GM18907 (cell line): ENCODE data around the gene AGR2.
"Not testable (repeated sequence)": the region's sequence is repeated elsewhere in the genome, so short reads cannot be mapped to it uniquely, and the experiment has no call there.

Experiments used
- ATAC-seq: cut with Tn5 transposase; IDR thresholded peaks from one replicate; pipeline ENCODE4 v1.9.1; 2021; ENCODE audit warnings: mild to moderate bottlenecking, moderate library complexity; ENCODE audit not compliant: unreplicated experiment

Gene AGR2

DNA sequence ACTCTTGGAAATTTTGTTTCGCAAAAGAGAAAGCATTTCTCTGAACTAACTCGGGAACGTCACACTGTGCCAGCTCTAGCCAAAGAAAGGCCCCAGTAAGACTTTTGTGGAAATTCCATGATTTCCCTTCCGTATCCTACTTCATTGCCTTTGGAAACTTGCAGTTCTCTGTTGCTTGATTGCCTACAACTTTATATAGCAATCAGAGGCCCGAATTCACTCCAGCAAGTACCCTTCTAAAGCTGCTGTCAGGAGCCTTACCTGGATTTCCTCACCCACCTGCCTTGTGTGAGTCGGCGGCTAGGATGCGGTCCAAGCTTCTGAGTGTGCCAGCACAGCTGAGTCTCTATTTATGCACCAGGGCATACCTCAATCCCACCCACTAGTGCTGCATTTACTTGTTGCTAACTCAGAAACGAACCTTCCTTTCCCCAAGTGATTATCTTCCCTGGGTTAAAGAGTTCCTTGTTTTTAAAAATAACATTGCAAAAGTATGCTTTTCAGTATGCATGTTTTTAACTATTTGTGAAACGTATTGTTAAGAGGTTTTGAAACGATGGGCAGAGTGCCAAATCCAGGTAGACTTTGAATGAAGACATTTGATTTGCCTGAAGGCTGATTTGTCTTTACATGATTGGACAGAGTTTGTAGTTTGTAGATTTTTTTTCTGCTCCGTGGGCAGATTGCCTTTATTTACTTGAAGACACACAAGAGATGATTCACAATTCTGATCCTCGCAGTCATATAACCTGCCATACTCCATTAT lies at the start of gene AGR2:
TSS of gene AGR2 (minus strand) at position 326 of the 766 bp plus-strand sequence. CDS start 3,203 bp downstream, outside the sequence.
- ATAC-seq, result no peak

DNA sequence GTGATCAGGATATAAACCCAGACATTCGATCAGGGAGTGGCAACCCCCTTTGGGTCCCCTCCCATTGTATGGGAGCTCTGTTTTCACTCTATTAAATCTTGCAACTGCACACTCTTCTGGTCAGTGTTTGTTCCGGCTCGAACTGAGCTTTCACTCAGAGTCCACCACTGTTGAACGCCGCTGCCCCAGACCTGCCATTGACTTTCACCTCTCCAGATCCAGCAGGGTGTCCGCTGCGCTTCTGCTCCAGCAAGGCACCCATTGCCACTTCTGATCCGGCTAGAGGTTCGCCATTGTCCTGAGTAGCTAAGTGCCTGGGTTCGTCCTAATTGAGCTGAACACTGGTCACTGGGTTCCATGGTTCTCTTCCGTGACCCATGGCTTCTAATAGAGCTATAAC lies 48.4 kb upstream of the AGR2 start:
- ATAC-seq, result not testable (repeated sequence)

DNA sequence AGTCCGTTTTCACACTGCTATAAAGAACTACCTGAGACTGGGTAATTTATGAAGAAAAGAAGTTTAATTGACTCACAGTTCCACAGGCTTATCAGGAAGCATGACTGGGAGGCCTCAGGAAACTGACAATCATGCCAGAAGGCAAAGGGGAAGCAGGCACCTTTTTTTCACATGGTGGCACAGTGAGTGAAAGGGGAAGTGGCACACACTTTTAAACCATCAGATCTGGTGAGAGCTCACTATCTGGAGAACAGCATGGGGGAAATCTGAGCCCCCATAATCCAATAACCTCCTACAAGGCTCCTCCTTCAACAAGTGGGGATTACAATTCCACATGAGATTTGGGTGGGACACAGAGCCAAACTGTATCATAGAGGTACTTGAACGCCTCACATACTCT lies 47.0 kb upstream of the AGR2 start:
- ATAC-seq, result no peak

DNA sequence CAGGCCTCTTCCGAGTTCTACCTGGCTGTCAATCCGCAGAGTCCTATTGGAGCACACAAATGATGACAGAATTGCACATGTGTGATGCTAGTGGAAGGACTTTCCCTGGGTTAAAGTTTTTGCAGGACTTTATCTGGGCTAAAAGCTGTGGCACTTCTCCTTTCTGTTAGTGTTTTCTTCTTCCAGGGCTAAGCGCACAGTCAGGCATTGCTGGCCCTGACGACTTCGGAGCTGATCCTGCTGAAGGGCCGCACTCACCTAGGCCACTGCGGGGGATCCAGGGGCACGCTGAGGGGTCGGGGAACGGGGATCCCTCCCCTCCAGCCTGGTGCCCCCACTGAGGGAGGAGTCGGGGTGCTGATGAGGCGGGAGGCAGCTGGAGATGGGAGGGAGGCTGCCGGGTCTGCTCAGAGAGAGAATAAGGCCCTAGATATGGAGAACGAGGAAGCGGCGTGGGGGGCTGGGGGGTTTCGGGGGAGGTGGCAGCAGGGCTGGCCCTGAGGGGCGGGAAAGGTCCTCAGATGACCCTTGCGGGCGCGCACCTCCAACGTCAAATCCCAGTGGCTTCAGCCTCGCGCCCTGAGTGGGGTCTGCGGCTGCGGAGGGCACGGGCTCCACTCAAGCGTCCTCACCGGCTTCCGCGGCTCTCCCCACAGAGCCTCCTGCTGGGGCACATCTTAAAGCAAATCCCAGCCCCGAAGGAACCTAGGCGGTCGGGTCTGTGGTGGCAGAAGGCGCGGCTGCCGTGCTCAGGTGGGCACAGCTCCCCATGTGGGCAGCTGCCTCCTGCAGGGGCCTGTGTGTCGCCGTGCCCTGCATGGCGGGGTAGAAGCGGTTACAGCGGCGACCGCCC lies 46.0 kb upstream of the AGR2 start:
- no peak for ATAC-seq

DNA sequence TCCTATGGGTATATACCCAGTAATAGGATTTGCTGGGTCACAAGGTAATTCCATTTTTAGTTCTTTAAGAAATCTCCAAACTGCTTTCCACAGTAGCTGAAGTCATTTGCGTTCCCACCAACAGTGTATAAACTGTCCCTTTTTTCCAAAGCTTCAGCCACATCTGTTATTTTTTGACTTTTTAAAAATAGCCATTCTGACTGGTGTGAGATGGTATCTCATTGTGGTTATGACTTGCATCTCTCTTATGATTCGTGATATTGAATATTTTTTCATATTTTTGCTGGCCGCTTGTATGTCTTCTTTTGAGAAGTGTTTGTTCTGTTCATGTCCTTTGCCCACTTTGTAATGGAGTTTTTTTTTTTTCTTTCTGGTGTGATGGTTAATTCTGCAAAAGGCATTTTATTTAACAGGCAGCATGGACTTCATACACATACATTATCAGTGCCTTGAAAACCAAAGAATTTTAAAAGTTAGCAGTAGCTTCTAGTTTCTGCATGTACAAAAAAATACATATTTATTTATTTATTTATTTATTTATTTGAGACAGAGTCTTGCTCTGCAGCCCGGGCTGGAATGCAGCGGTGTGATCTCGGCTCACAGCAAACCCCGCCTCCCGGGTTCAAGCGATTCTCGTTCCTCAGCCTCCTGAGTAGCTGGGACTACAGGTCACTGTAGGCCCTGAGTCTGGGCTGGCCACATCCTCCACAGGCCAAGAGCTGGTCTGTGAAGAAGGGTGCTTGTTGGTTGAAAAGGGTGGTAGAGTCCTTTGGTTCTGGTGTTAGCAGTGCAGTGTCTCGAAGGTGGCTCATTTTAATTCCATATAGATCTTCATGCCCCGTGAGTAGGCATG lies 44.7 kb upstream of the AGR2 start:
- ATAC-seq, result no peak

DNA sequence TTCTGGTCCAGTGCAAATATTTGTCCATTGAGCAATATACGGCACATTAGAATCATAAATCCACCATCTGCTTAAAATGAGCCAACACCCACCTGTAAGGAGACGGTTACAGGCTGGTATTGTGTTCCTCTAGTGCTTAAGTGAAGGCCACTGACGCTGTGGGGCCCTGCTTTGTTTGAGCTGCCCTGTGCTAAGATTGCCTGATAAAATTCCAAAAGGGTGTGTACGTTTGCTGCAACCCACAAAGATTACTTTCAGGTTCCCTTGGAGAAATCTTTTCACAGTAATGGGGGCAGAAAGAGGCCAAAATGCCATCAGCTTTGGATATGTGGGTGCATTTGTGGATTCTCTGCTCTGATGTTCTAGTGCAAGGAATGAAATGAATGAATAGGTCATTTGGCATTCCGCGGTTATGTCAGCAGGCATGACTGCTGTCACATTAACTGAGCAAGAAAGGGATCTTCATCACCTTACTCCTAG lies 42.6 kb upstream of the AGR2 start:
- ATAC-seq, result no peak

DNA sequence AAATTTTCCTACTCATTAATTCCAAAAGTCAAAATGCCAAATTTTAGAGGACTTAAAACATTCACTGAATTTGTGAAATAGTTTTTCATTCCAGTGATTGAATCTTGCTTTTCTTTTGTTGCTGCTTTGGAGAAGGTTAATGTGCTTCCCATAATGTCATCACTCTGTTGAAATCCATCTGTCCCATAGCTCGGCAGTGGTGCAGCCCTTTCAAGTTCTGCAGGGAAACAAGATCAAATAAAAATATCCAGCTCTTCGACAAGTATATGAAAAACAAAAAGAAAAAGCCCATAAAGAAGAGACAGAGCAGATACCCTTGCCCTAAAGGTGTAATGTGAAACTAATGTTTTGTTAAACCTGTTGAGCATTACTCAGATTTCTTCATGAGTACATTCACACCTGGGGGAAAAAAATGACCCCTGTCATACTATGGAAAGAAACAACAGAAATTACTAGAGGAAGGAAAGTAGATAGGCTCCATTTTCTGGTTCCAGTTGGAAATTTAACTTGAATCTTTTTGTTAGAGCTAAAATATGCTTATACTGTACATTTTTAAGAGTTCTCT lies 41.9 kb upstream of the AGR2 start:
- ATAC-seq, result no peak

DNA sequence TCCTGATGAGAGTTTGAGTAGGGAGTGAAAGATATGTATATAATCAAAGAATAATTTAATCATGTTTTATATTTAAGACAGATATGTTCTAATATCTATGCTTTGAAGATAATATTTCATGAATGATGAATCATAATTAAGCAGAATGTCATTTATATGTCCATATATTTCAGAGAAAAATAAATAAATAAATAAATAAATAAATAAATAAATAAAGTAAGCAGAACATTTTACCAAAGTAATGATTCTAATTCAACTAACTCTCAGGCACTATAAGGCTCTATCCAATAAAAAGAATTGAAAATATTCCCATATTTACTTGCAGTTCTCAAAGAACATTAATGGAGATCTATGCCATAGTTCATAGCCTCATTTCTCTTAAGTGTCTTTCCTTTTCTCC lies 40.9 kb upstream of the AGR2 start:
- no peak for ATAC-seq

DNA sequence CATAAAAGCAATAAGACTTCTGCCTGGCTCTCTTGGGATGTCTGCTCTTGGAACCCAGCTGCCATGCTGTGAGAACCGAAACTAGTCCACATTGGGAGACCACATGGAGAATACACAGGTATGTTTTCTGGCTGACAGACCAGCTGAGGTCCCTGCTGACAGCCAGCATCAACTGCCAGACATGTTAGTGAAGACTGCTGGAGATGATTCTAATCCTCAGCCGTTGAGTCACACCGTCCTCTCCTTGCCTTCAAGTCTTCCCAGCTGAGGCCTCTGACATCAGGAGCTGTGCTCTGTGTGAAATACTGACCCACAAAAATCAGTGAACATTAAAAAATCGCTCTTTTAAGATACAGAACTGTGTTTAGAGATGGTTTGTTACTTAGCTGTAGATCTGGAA lies 36.9 kb upstream of the AGR2 start:
- ATAC-seq, result no peak

DNA sequence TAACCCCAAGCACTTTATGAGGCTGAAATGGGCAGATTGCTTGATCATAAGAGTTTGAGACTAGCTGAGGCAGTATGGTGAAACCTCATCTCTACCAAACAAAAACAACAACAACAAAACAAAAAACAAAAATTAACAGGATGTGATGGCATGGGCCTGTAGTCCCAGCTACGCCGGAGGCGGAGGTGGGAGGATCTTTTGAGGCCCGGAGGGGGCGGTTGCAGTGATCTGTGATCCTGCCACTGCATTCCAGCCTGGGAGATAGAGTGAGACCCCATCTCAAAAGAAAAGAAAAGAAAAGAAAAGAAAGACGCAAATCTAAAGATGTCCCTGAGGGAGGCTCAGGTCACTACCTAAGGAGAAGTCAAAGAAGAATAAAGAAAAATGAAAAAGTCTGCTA lies 35.3 kb upstream of the AGR2 start:
- no peak for ATAC-seq

DNA sequence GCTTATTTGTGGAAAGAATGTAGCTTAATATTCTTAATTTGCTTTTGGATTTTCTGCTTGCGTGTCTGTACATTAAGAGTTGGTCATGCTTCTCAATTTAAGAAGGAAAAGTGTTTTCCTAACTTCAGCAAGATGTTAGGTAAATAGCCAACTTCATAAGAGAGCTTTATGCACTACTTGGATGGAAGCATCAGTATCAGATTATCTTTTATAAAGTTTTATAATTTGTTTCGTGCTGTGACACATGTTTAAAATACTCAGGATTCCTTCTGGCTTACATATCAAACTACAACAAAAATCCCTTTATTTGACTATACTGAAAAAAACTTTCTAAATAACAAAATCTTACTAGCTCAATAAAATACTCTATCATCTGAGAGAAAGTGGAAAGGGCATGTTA lies 34.8 kb upstream of the AGR2 start:
- ATAC-seq, result no peak

DNA sequence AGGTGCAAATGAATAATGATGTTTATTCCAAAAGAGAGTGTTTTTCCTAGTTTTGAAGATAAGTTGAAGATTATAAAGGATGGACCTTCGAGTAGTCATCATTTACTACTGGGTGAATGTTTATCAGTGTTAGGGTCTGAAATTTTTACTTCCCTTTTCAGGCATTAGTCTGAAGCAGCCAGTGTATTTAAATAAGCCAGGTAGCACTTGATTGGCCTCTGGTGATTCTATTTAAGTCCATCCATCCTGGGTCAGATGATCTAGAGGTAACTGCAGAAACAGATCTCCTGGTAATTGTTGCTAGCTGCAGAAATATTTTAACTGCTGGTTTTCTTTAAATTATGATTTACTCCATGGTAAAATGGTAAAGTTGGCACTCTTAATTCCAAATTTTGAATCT lies 34.1 kb upstream of the AGR2 start:
- ATAC-seq, result no peak

DNA sequence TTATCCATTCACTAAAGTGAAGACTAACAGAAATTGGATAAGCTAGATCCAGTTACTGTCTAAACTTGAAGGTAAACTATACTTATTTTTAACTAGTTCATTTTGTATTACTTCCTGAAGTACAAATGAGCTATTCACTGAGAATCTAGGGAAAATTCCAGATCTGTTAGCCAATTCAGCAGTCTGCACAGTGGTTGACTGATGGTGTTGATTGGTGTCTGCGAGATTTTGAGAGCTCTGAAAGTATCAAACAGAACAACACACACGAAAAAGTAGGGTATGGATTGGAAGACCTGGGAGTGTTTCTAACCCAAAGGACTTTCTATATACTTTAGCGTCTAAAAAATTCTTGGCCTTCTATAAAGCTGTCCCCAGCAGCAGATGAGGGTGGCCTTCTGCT lies 33.6 kb upstream of the AGR2 start:
- no peak for ATAC-seq

DNA sequence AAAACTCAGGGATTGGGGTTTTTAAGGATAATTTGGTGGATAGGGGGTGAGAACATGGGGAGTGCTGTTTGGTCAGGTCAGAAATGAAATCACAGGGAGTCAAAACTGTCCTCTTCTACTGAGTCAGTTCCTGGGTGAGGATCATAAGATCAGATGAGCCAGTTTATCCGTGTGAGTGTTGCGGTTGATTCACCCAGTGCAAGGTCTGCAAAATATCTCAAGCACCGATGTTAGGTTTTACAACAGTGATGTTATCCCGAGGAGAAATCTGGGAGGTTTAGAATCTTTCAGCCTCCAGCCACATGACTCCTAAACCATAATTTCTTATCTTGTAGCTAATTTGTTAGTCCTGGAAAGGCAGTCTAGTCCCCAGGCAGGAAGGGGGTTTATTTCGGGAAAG lies 31.7 kb upstream of the AGR2 start:
- no peak for ATAC-seq

DNA sequence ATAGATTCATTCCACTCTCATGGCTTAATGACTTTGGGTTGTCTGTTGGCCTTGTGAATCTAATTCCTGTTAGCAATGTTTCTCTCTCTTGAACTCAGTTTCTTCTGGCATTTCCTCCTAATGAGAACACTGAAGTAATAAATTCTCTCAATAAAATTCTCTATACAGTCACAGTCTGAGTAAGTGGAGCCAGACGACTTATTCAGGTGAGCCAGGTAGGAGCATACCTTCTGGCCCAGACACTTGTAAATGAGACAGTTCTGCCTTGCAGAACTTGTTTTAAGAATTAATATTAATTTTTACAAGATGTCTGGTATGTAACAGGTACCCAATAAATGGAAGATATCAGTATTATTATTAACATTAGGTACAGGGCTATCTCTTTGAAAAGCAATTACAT lies 28.6 kb upstream of the AGR2 start:
- ATAC-seq, result no peak

DNA sequence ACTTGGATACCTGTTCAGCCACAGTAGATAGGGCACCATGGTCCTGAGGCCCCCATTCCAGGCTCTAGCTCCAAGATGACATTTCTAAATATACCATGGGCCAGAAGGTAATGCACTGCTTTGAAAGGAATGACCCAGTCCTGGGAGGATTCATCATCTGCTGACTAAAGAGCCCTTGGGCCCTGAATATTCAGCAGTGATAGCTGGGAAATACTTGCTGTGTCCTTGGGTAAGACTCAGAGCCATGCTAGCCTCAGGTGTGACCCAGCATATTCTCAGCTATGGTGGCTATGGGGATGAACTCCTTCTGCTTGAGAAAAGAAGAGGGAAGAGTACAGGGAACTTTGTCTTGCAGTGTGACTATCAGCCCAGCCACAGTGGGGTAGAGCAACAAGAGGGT lies 21.3 kb upstream of the AGR2 start:
- ATAC-seq, result no peak

DNA sequence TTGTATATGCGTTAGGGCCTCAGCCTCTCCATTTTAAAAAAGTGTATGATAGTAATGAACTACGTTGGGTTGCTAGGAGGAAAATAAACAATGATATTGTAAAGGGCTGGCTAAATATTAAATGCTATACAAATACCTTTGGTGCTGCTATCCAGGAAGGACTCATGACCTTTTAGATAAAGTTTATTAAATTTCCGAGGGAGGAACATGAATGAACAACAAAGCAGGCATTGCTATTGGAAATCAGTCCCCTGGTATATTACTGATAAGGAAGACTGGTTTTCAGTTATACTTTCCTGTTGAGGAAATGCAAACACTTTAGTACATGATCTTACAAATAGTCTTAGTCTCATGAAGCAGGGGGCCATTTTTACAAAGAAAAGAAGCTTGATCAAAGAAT lies 17.2 kb upstream of the AGR2 start:
- no peak for ATAC-seq

DNA sequence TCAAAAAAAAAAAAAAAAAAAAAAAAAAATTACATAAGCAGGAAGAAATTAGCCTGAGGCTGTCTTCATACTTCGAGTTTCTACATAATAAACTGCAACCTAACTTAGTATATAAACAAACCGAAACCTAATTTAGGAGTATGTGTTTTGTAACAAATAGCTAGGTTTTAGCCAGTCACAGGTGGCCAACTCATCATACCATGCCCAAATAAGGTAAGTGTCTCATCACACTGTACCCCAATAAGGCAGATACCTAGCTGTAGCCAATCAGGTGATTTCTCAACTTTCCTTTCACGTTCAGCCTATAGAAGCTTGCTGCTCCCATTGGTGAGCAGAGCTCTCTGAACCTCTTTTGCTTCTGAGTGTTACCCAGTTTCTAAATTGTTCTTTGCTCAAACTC lies 13.9 kb upstream of the AGR2 start:
- no peak for ATAC-seq

DNA sequence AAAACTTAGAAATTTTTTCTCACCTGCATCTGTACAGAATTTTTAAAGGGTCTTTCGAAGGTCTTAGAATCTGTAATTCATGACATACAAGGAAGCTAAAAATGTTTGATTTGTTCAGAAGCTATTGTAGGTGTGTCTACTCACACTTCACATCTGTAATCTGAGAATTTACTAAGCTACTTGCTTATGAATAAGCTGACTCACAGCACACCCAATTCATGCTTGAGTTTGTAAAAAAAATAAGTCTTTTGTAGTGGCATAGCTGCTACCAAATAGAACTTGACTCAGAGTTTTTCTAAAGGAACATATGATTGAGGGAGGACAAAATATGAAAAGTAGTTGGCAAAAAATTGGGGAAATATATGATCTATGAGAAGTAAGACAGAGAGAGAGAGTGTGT lies 12.7 kb upstream of the AGR2 start:
- ATAC-seq, result no peak

DNA sequence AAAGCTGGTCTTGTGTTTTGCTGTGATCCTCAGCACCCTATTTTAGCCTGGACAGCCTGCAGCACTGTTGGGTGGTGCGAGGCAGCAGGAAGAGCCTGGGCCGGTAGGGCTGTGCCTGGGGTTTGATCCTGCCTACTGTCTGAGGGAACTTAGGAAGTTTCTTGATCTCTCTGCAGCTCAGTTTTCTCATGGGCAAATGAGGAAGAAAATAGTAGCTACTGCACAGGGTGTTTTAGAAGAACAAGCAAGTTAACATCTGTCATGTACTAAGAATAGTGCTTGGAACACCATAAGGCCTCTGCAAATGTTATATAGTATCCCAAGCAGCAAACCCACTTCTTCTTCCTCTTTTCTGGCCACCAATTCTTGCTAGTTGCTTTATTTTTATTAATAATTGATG lies 12.0 kb upstream of the AGR2 start:
- no peak for ATAC-seq

DNA sequence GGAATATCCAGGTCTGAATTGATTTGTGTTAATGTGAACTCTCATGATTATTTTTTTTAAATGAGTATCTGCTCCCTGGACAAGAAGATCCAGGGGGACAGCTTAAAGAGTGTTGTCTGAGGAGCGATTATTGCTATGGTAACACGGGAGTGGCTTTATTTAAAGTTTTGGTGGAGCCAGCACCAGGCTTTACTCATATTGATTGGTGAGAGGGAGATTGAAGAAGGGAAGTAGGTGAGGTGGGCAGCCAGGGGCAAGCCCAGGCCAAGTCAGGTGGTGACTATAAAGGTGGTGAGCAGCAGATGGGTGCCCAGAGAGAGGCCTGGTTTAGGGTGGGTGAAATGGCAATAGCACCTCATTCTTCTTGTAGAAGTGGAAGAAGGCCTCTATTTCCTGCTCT lies 10.2 kb upstream of the AGR2 start:
- no peak for ATAC-seq
